Measurements from ENCODE around the gene GLOD4. TPM values are rescaled to one million over a fixed set of nuclear protein-coding genes. Genes with fewer than 3 reads are reported as not detected.
"Not testable (repeated sequence)": the region's sequence is repeated elsewhere in the genome, so short reads cannot be mapped to it uniquely, and the experiment has no call there.

Gene GLOD4
- polyA plus RNA-seq, 4 donors = 66.2 to 129 (median 118) TPM

DNA sequence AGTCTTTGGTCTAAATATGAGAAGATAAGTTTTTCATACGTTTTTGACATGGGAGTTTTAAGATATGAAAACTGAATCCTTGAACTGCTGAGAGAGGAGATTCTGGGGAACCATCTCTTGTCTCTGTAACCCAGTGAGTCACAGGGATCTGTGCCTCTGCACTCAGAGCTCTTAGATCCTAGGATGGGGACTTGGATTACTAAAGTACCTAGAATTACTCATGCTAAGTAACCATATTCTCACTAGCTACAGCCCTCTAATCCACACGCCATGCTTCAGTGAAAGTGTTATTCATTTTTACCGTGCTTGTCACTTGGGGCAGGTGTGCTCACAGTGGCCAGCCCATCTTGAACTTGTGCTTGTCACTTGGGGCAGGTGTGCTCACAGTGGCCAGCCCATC is 2.1 kb upstream of the GLOD4 start:
- no peak for DNase-seq (ENCODE audit: low read depth in 4 of 4, low spot score in 3 of 4)

DNA sequence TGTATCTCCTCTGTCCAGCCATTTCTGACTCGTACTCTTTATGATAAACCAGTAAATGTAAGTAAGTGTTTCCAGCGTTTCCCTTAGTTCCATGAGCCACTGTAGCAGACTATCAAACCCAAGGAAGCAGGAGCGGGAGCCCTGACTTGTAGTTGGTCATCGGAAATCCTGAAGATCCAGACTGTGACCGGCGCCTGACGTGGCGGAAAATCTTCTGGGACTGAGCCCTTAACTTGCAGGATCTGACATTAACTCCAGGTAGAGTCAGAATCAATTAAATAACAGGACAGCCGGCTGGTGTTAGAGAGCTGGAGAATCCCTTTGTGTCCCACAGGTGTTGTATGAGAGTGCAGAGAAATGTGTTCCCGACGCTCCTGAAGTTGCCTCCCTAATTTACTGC is 4.0 kb downstream of the GLOD4 start:
- no peak for DNase-seq (ENCODE audit: low read depth in 4 of 4, low spot score in 3 of 4)

DNA sequence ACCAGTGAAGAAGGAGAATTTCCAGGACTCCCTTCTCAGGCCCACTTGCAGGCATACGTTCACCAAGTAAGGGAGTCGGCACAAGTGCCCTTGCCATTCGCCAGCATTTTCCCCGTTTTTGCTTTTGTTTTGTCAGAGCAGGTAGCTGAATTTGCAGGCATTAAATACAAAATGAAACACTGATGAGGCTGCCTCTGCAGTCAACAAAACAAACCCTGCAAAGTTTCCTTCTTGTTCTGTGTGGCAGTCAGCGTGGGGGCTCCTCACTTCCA is 7.8 kb downstream of the GLOD4 start:
- DNase-seq (ENCODE audit: low read depth in 4 of 4, low spot score in 3 of 4) = no peak

DNA sequence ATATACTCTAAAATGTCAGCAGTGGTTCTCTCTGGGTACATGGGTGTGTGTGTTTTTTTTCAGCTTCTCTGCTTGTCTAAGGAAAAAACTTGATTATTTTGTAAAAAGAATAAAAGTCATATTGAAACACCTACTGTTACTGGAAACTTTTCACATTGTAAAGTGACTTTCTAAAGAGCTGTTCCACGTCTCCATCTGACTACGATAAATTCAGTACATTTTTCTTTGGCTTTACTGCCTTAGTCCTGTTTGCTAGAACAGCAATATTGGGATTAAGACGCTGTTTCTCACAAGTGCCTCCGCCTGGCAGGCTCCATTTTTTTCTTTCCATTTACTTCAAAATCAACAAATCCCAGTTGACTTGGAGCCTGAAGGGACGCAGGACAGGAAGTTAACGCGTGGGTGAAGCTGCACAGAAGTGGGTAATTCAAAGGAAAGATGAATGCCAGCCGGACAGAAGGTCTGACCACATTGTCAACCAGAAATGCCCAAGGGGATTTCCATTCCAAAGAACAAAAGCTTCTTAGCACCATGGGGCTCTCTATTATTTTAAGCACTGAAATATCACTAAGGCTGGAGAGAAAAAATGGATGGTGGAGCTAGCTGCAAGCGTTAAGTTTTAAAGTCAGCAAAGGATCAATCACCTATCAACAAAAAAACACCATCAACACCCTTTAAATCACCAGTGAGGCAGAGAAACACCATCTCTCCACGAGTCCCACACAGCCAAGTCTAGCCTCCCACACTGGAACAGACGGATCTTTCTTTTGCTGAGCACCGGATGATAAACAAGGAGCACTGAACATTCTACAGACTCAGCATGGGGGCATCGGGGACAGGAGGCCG is 8.4 kb downstream of the GLOD4 start:
- DNase-seq (ENCODE audit: low read depth in 4 of 4, low spot score in 3 of 4) = no peak

DNA sequence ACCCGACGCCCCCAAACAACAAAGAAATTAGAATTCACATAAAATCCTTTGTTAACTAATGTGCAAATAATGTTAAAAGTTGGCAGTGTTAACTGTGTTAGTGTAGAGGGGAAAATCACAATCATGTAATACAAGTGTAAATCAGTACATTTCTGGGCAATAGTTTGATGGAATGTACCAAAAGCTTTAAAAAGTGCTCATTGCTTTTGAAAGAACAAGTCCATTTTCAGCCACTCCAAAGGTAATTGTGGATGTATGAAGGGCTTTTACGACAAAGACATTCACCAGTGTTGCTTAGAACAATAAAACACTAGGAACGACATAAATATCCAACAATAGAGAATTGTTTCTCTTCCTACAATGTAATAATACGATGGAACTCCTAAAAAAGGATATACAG is 9.1 kb downstream of the GLOD4 start:
- DNase-seq (ENCODE audit: low read depth in 4 of 4, low spot score in 3 of 4) = no peak

- DNase-seq (ENCODE audit: low read depth in 4 of 4, low spot score in 3 of 4) = no peak
Measured at GRCh38 chr17:767076-767475, 15.0 kb downstream of the GLOD4 start.

DNA sequence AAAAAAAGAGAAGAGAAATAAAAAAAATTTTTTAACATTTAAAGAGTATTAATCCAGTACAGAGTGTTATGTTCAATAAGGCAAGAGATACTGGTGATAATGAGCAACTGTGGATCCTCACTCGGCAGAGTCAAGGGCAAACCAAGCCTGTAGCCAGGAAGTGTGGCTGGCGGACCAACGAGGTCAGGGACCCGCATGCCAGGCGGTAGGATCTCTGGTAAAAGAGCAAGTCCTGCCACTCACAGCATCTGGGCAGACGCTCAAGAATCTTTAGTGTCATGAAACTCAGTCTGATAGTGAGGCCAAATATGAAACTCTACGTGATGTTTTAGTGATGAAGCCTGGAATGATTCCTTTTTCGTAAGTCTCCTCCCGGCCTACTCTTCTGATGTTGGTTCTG is 21.7 kb downstream of the GLOD4 start:
- DNase-seq (ENCODE audit: low read depth in 4 of 4, low spot score in 3 of 4) = no peak

DNA sequence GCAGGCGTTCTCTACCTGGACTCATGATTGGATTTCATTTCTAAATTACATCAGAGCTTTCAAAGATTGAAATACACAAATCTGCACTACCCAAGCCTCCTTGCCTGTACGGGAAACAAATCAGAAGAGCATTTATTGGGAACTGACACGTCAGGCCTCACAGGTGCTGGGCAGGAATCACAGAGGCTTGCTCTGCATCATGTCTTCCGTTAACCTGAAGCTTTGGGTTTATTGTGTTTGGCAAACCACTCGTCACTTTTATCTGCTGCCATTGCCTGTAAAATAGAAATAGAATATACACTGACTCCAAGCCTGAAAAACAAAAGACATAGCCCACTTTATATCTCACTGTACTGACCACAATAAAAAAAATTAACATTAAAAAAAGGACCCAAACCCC is 22.1 kb downstream of the GLOD4 start:
- DNase-seq (ENCODE audit: low read depth in 4 of 4, low spot score in 3 of 4) = no peak

GRCh38 chr17:756010-756567 is 26.0 kb downstream of the GLOD4 start:
- DNase-seq (ENCODE audit: low read depth in 4 of 4, low spot score in 3 of 4) = not testable (repeated sequence)

DNA sequence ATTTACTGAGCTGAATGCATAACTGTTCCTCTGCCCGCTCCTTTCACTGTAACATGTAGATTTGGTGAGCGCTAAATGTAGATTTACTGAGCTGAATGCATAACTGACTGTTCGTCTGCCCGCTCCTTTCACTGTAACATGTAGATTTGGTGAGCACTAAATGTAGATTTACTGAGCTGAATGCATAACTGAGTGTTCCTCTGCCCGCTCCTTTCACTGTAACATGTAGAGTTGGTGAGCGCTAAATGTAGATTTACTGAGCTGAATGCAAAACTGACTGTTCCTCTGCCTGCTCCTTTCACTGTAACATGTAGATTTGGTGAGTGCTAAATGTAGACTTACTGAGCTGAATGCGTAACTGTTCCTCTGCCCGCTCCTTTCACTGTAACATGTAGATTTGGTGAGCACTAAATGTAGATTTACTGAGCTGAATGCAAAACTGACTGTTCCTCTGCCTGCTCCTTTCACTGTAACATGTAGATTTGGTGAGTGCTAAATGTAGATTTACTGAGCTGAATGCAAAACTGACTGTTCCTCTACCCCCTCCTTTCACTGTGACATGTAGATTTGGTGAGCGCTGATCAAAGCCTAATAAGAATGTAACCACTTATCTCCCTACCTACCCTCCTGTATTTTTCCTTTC is 26.6 kb downstream of the GLOD4 start:
- not testable (repeated sequence) for DNase-seq (ENCODE audit: low read depth in 4 of 4, low spot score in 3 of 4)

GRCh38 chr17:753418-753817 is 28.7 kb downstream of the GLOD4 start:
- DNase-seq (ENCODE audit: low read depth in 4 of 4, low spot score in 3 of 4) = no peak

DNA sequence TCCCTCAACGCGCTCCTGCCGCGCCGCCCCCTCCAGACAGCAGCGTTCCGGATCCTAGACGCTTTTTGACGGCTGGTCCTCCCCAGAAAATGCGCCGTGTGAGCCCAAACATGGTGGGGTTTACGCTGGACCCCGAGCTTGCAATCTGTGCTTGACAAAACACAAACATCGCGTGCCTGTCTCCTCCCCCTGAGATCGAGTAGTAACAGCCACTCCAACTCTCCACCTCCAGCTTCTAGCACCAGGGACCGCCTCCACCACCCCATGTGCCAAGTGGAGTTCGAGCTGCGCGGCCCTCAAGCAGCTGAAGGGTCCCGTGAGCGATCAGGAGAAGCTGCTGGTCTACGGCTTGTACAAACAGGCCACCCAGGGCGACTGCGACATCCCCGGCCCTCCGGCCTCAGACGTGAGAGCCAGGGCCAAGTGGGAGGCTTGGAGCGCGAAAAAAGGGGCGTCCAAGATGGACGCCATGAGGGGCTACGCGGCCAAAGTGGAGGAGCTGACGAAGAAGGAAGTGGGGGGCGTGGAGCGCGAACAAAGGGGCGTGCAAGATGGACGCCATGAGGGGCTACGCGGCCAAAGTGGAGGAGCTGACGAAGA is 29.4 kb downstream of the GLOD4 start:
- DNase-seq (ENCODE audit: low read depth in 4 of 4, low spot score in 3 of 4) = peak in 2 of 4 donors; percentile 36 to 46

DNA sequence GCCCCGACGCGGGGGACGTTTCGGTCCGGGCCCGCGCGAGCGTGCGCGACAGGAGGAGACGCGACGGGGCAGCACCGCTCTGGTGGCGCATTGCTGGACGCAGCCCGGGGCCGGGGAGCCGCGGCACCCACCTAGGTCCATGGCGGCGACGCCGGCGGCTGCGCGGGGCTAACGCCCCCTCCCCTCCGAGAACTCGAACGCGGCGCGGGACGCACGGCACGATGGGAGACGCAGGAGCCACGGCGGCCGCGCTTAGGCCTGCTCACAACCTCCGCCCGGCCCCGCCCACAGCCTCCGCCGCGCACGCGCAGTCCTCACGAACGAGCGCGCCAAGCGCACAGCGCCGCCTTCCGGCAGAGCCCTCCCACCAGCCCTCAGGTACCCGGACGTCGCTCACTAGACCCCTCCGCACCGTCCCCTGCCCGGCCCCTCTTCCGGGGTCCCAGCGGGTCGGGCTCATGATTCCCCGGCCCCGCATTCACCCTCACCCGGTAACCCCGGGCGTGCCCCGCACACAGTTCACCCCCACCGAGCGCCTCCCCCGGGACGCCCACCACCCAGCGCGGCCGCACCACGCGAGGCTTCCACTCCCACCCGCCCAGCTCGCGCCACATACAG is 30.0 kb downstream of the GLOD4 start, which contains the start of gene GEMIN4:
Gene GEMIN4, minus strand, starts transcription at position 263 of the 618 bp plus-strand sequence. Its CDS starts 122 bp downstream, at position 141.
- DNase-seq (ENCODE audit: low read depth in 4 of 4, low spot score in 3 of 4) = peak; percentile 83 to 88 (median 86)

- no peak for DNase-seq (ENCODE audit: low read depth in 4 of 4, low spot score in 3 of 4)
Measured at GRCh38 chr17:751269-752001, 30.6 kb downstream of the GLOD4 start.

- DNase-seq (ENCODE audit: low read depth in 4 of 4, low spot score in 3 of 4) = no peak
Measured at GRCh38 chr17:750431-751037, 31.5 kb downstream of the GLOD4 start.

GRCh38 chr17:749359-749758 is 32.7 kb downstream of the GLOD4 start:
- DNase-seq (ENCODE audit: low read depth in 4 of 4, low spot score in 3 of 4) = not testable (repeated sequence)

DNA sequence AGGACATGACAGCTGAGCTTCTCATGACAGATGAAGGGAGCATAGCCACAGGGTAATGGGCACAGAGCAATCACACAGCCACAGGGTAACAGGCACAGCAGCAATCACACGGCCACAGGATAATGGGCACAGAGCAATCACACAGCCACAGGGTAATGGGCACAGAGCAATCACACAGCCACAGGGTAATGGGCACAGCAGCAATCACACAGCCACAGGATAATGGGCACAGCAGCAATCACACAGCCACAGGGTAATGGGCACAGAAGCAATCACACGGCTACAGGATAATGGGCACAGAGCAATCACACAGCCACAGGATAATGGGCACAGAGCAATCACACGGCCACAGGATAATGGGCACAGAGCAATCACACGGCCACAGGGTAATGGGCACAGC is 33.5 kb downstream of the GLOD4 start:
- not testable (repeated sequence) for DNase-seq (ENCODE audit: low read depth in 4 of 4, low spot score in 3 of 4)

GRCh38 chr17:746783-747629 is 35.1 kb downstream of the GLOD4 start:
- DNase-seq (ENCODE audit: low read depth in 4 of 4, low spot score in 3 of 4) = no peak

- DNase-seq (ENCODE audit: low read depth in 4 of 4, low spot score in 3 of 4) = no peak
Measured at GRCh38 chr17:746181-746580, 35.9 kb downstream of the GLOD4 start.
